Sciatic nerve (tissue), 2 donors: ENCODE measurements around the gene NTMT1. TPM values are rescaled to one million over a fixed set of nuclear protein-coding genes. Genes with fewer than 3 reads are reported as not detected.
"Not testable (repeated sequence)": the region's sequence is repeated elsewhere in the genome, so short reads cannot be mapped to it uniquely, and the experiment has no call there.

Experiments used
- ATAC-seq: fragments of 200-7000 bp; cut with Tn5 transposase; one replicate; pipeline ENCODE4 v1.9.1; 2020; ENCODE audit warnings: mild to moderate bottlenecking, moderate library complexity
- DNase-seq: peaks from one replicate; pipeline ENCODE4 v3.0.0-alpha.2; 2020; ENCODE audit warnings: low spot score
- intact Hi-C: fragments of 100-400 bp; cut with DNase I; formaldehyde crosslinking; loops from one replicate; pipeline ENCODE4 v1.14.2; 2022
- total RNA-seq: library from RNA; stranded (reverse); fragmentation: NEBNext Ultra II Directional; extraction: Animal tissue kit (Norgen Biotek cat#: 25700); gene quantifications from one replicate; pipeline ENCODE4 v1.2.1, GENCODE V29; 2021
- donor health status: DM: no; HTN: no; CAD: no.
- donor health status: DM: no; HTN: no; CAD: no.

NTMT1 gene
- total RNA-seq: 28.0 TPM

GRCh38 chr9:129626079-129626624, at the start of gene NTMT1:
Gene NTMT1, plus strand, starts transcription at chr9:129626163. Its CDS starts 6,541 bp downstream, at chr9:129632704.
- intact Hi-C loops: no loop called here
- DNase-seq (peak; percentile 95), ATAC-seq (peak; percentile 95)

- peak; percentile 4 for ATAC-seq
- intact Hi-C loops: no loop called here
- no peak for DNase-seq
Measured at GRCh38 chr9:129576546-129577543, 49.1 kb upstream of the NTMT1 start.

GRCh38 chr9:129579294-129579693, 46.7 kb upstream of the NTMT1 start:
- intact Hi-C loops: no loop called here
- DNase-seq (no peak), ATAC-seq (no peak)

- DNase-seq (no peak), ATAC-seq (no peak)
- intact Hi-C loops: no loop called here
Measured at GRCh38 chr9:129580211-129580915, 45.6 kb upstream of the NTMT1 start.

- ATAC-seq (no peak), DNase-seq (no peak)
- intact Hi-C loops: no loop called here
Measured at GRCh38 chr9:129581505-129582189, 44.3 kb upstream of the NTMT1 start.

- intact Hi-C loops: no loop called here
- DNase-seq (no peak), ATAC-seq (no peak)
Measured at GRCh38 chr9:129582855-129583254, 43.1 kb upstream of the NTMT1 start.

GRCh38 chr9:129583308-129584038, 42.5 kb upstream of the NTMT1 start:
- intact Hi-C loops: no loop called here
- ATAC-seq: peak; percentile 5
- DNase-seq: no peak

GRCh38 chr9:129584136-129584535, 41.8 kb upstream of the NTMT1 start:
- ATAC-seq: peak; percentile 85
- intact Hi-C loops: no loop called here
- peak; percentile 81 for DNase-seq

- ATAC-seq (no peak), DNase-seq (no peak)
- intact Hi-C loops: no loop called here
Measured at GRCh38 chr9:129585352-129585751, 40.6 kb upstream of the NTMT1 start.

- ATAC-seq: no peak
- intact Hi-C loops: no loop called here
- DNase-seq: no peak
Measured at GRCh38 chr9:129586245-129586644, 39.7 kb upstream of the NTMT1 start.

GRCh38 chr9:129586685-129587084, 39.3 kb upstream of the NTMT1 start:
- intact Hi-C loops: no loop called here
- ATAC-seq: peak; percentile 43
- DNase-seq: no peak

- DNase-seq: no peak
- ATAC-seq: peak; percentile 44
- intact Hi-C loops: no loop called here
Measured at GRCh38 chr9:129587487-129588262, 38.3 kb upstream of the NTMT1 start.

- DNase-seq: no peak
- ATAC-seq: no peak
- intact Hi-C loops: no loop called here
Measured at GRCh38 chr9:129590466-129590865, 35.5 kb upstream of the NTMT1 start.

GRCh38 chr9:129591916-129592315, 34.0 kb upstream of the NTMT1 start:
- DNase-seq: no peak
- no peak for ATAC-seq
- intact Hi-C loops: no loop called here

GRCh38 chr9:129592790-129593189, 33.2 kb upstream of the NTMT1 start:
- ATAC-seq, intact Hi-C loops, DNase-seq: not testable (repeated sequence)

- no peak for ATAC-seq
- intact Hi-C loops: no loop called here
Measured at GRCh38 chr9:129594632-129595031, 31.3 kb upstream of the NTMT1 start.

GRCh38 chr9:129595311-129595741, 30.6 kb upstream of the NTMT1 start:
- ATAC-seq: no peak
- no peak for DNase-seq
- intact Hi-C loops: no loop called here

More at GRCh38 chr9:129594632-129595031, 31.3 kb upstream of the NTMT1 start:
- no peak for DNase-seq
